Ureter (tissue), 1 donor: Measurements from ENCODE around the gene ERN1. TPM values are rescaled to one million over a fixed set of nuclear protein-coding genes. Genes with fewer than 3 reads are reported as not detected.

Experiments
- DNase-seq: peaks from one replicate; pipeline ENCODE4 v3.0.0-alpha.2; 2020; ENCODE audit warnings: low spot score
- total RNA-seq: library from RNA; stranded (reverse); gene quantifications from one replicate; pipeline ENCODE4 v1.2.4, GENCODE V29; 2023
- donor health status: DM: yes; HTN: yes; CAD: no.

ERN1 gene
- total RNA-seq, 1 donor from 2014 or later: 49.2 TPM

GRCh38 chr17:64157669-64158180 is 27.8 kb upstream of the ERN1 start:
- no peak for DNase-seq

GRCh38 chr17:64156670-64157069 is 26.7 kb upstream of the ERN1 start:
- no peak for DNase-seq

DNA sequence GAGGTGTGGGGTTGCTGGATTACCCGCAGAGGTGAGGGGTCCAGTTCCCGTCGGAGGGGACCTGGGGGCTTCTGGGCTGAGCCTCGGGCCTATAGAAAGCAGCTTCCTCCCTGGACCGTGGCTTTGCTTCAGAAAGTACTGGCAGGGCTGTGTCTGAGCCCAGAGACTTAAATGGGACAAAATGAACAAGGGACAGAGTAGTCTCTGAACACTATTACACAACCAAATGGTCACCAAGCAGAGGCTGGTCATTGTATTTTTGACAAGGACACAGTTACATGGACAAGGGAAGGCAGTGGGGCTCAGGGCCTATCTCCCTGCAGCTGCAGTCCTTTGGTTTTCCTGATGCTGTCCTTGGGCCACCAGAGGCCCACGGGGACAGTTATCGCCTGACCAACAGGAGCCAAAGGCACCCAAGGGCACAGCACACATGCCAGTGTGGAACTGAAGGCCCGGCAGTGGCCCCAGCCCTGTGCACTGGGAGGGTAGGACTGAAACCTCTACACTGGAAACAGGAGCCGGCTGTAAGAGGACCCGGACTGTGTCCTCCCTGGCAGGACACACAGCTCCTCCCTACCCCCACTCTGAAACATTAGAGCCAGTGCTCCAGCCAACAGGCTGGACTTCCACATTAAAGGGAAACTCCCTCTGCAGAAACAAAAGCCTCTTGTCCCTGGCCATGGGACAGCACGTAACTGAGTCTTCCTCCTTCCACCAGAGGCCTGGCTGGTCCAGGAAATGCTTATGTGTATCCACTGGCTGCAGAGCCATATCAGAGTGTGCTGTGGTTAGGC is 26.0 kb upstream of the ERN1 start:
- peak; percentile 49 for DNase-seq

DNA sequence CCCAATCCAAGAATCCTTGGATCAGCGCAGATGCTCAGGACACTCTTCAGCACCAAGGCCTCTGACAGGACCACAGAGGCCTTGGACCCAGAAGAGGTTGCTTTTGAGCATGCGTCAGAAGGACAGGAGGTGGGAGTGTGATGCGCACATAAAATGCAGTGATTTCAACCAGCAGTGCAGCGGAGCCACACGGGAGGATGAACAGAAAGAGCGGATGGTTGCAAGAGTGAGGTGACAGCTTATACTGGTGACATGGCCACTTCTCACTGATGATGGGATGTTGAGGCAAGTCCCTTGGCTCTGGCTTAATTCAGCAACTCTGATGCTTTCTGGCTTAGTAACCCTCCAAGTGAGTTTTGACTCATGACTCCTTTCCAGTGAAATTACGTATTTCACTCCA is 25.2 kb upstream of the ERN1 start:
- DNase-seq: no peak

DNA sequence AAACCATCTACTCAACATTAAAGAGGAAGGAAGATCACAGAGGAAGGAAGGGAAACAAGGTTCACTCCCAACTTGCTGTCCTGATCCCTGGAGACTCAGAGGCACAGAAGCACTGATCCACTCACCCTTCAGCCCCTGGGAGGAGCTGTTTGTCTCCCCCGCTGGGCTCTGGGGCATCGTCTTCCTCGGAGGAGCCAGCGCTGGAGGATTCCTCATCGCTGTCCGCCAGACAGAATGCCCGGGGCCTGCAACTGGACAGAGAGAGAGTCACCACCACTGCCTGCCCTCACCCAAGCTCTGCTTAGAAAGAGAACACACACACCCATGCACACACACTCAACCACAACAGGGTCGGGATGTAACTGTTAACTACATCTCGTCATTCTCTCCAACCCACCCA is 24.8 kb upstream of the ERN1 start:
- DNase-seq: no peak

GRCh38 chr17:64154313-64154695 is 24.4 kb upstream of the ERN1 start:
- no peak for DNase-seq

DNA sequence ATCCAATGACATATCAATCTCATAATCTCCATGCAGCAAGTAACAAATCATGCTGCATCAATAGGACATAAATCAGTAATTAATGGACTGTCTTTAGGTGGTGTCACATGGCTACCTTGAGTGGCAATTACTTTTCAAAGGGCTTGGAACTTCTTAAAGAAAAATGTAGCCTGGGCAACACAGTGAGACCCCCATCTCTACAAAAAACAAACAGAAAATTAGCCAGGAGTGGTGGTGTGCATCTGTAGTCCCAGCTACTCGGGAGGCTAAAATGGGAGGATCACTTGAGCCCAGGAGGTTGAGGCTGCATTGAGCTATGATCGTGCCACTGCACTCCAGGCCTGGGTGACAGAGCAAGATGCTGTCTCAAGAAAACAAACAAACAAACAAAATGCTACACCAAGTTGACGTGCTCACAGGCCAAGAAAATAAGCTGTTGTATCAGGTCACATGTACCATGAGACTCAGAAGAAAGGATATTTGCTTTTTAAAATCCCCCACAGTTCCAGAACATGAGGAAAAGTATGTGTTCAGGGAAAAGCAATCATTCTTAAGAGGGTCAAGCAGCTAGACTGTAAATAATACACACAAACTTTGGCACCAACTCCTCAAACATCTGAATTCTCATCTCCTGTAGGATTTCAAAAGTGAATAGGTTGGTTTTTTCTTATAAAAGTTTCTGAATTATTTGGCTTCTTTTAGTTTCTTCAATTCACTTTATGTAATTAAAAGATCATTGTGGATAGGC is 23.8 kb upstream of the ERN1 start:
- DNase-seq: no peak

DNA sequence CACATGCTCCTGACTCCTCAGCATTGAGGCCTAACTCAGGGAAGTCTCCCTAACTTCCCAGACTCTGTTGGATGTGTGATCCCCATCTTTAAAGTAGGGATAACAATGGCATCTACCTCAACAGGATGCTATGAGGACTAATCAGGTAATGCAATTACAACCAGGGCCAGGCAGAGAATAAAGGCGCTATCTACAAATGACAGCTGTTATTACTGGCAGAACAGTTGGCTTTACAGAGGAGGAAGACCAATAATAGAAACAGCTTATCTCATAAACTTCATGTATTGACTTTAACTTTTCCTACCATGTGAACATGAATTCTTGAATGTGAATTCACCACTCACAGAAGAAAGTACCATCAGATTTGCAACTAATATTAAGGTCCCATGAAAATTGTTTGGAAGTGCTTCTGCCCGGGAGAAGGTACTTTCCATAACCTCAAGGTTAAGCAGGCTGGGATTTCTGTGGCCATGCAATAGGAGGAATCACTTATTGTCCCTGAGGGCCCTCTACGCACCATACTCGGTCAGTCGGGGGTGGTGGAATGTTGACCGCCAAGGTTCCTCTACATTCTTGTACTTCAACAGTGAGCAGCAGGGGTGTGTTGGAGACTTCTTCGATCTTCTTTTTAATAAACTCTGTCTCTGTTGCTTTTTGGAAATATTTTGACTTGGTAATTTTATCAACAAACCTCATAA is 22.6 kb upstream of the ERN1 start:
- no peak for DNase-seq

GRCh38 chr17:64151016-64151368 is 21.0 kb upstream of the ERN1 start:
- no peak for DNase-seq

GRCh38 chr17:64150237-64151015 is 20.5 kb upstream of the ERN1 start:
- DNase-seq: no peak

GRCh38 chr17:64149196-64149595 is 19.3 kb upstream of the ERN1 start:
- no peak for DNase-seq

DNA sequence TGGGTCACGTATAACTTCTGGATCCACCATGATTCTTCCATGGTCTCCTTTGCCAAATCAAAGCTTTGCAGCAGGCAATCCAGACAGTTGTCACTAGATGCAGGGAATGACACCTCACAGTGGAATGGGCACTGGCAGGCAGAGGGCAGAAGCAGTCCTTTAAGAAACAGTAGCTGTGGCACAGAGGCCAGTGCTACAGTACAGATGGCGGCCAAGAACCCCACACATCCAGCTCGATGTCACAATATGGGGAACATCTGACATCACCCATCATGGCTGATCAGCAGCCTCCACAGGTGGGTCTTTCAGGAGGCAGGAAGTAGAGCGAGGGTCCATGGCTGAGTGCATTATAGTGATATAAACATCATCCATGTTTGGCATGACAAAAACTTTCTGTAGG is 18.8 kb upstream of the ERN1 start:
- no peak for DNase-seq

GRCh38 chr17:64148017-64148631 is 18.2 kb upstream of the ERN1 start:
- no peak for DNase-seq

DNA sequence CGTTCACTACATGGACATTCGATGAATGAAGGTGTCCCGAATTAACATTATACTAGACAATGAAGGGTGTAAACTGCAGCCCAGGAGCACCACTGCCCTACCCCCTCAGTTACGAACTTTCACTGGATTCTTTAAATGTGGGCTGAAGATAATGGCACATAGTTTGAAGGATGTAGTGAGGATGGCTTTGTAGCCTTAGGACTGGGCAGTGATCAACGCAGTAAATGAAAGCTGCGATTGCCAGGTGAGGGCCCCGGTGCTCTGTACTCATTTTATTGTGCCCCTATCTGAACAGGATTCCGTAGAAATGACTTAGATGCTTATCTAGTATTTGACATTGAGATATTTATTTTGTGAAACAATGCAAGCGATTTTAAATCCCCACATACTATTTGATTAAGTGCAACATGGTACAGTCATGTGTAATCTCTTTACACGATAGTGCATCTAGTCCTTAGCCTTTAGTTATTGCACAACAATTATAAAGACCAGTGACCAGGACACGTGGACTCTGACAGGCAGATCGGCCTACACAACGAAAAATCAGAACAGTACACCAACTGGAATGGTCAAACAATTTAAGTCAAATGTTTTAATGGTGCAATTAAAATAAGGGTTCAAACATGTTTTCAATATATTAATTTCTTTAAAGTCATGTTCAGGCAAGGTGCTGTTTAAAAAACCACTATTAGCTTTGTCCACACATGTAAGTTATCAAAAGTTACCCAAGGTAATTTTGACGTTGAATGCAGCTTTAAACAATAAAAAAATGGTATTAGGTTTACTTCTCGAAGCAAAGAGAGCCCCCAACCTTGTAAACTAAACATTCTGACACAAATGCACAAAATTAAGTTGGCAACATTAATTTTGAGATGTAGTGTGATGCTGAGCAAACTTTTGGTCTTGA is 17.4 kb upstream of the ERN1 start:
- no peak for DNase-seq

DNA sequence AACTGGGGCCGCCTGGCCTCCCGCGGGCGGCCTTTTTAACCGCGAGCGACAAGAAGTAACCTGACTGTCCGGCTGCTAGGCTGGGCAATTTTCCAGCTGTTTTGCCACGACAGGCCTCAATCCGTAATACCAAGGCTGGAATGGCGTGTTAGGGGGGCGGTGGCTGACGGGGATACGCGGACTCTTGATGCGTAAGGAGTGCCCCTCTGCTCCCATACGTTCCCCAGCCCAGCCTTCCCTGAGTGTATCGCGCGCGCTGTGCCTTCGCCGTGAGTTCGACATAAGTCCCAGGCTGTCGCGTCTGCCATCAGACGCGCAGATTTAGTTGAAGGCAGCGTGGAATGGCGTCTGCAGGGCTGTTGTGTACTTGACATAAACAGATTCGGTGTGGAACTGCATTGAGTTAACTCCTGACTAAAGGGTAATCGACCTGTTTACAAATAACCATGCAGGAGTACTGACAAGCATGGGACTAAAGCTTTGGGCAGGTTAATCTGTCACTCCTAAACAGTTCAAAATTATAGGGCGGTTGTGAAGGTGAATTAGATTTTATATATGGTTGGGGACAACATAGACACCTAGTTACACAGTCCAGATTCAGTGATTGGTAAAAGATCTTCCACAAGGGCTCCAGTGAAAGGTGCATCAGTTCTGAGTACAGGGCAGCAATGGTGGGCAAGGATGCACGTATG is 16.6 kb upstream of the ERN1 start:
- DNase-seq: peak; percentile 87

DNA sequence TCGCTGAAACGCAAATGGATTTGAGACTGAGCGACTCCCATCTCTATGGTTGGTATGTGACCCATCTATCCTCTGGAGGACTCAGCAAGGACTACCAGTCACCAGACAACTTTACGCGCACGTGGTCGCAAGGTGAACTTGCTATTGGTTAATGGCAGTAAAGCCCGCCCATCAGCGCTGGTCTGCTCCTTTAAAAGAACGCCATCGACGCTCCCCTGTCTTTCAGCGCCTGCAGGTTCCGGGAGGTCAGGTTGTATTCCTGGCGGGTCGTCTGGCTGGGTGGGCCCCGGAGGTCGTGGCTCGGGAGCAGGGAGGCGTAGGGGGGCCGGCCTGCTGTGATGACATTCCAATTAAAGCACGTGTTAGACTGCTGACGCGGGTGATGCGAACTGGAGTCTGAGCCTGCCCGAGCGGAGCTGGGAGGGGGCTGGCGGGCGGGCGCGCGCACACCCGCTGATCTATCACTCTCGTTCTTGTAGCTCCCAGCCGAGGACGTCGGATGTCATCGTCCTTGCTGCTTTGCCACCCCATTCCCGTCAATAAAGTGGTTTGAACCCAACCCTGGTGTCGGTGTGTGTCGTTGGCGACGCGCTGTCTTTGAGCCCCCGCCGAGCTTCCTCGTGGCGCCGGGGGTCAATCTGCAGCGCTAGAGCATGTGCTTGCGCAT is 15.9 kb upstream of the ERN1 start:
- DNase-seq: peak; percentile 98

DNA sequence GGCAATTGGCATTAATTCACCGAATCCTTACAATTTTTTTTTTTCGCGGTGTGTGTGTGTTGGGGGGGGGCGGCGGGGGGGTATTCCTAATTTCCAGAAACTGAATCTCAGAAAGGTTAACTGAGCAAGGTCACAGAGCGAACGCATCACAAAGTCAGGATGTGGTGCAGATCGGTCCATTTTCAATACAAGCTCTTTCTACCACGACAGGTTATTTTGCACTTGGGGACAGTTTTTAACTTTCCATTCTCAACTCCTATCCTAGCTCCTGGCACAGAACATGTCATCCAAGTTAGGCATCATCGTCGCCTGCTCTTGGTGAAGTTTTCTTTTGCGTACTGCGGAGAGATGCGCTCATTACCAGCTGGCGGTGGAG is 15.4 kb upstream of the ERN1 start:
- DNase-seq: no peak

DNA sequence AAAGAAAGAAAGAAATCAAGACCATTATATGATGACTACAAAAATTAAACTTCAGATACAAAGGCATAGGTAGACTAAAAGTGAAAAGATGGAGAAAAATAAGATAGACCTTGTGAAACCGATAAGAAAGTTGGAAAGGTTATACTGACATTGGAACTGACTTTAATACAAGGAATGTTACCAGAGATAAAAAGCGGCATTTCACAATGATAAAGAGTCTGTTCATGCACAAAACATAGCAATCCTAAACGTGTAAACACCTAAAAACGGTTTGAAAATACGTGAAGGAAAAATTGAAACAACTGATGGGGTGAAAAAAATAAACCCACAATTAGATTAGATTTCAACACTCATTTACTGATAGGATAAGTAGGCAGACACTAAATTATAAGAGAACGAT is 9.6 kb upstream of the ERN1 start:
- DNase-seq: no peak

- DNase-seq: no peak
These were observed 8.5 kb upstream of the ERN1 start for GRCh38 chr17:64138441-64138840.
